Femur (tissue), 1 donor: ENCODE measurements around the gene ADAMTSL3.
A peak's percentile ranks its signal among the peaks of the same experiment; 100 is the strongest.
"Not testable (repeated sequence)": the region's sequence is repeated elsewhere in the genome, so short reads cannot be mapped to it uniquely, and the experiment has no call there.

Experiments
- DNase-seq: peaks from one replicate; pipeline ENCODE4 v3.0.0-alpha.2; 2017

ADAMTSL3 gene

GRCh38 chr15:83709811-83710210 is 55.9 kb downstream of the ADAMTSL3 start:
- no peak for DNase-seq

GRCh38 chr15:83710452-83710851 is 56.5 kb downstream of the ADAMTSL3 start:
- no peak for DNase-seq

- DNase-seq, result no peak
Measured at GRCh38 chr15:83711236-83711635, 57.3 kb downstream of the ADAMTSL3 start.

- DNase-seq, result no peak
Measured at GRCh38 chr15:83713242-83713641, 59.3 kb downstream of the ADAMTSL3 start.

GRCh38 chr15:83714939-83715628 is 61.2 kb downstream of the ADAMTSL3 start:
- no peak for DNase-seq

GRCh38 chr15:83716605-83717004 is 62.7 kb downstream of the ADAMTSL3 start:
- no peak for DNase-seq

GRCh38 chr15:83717010-83717409 is 63.1 kb downstream of the ADAMTSL3 start:
- DNase-seq, result no peak

GRCh38 chr15:83720468-83720867 is 66.5 kb downstream of the ADAMTSL3 start:
- DNase-seq, result no peak

- no peak for DNase-seq
Measured at GRCh38 chr15:83721031-83721430, 67.1 kb downstream of the ADAMTSL3 start.

GRCh38 chr15:83721981-83722380 is 68.1 kb downstream of the ADAMTSL3 start:
- DNase-seq, result no peak

- DNase-seq, result no peak
Measured at GRCh38 chr15:83723216-83723615, 69.3 kb downstream of the ADAMTSL3 start.

- DNase-seq, result no peak
Measured at GRCh38 chr15:83732196-83732595, 78.3 kb downstream of the ADAMTSL3 start.

- DNase-seq, result no peak
Measured at GRCh38 chr15:83732770-83733169, 78.8 kb downstream of the ADAMTSL3 start.

GRCh38 chr15:83733206-83733605 is 79.3 kb downstream of the ADAMTSL3 start:
- no peak for DNase-seq

GRCh38 chr15:83733691-83734090 is 79.8 kb downstream of the ADAMTSL3 start:
- no peak for DNase-seq

GRCh38 chr15:83734487-83734886 is 80.6 kb downstream of the ADAMTSL3 start:
- no peak for DNase-seq

GRCh38 chr15:83739629-83740028 is 85.7 kb downstream of the ADAMTSL3 start:
- DNase-seq, result no peak

GRCh38 chr15:83745771-83746170 is 91.8 kb downstream of the ADAMTSL3 start:
- no peak for DNase-seq

GRCh38 chr15:83746231-83746630 is 92.3 kb downstream of the ADAMTSL3 start:
- no peak for DNase-seq

- DNase-seq, result peak; percentile 68
Measured at GRCh38 chr15:83747050-83747717, 93.3 kb downstream of the ADAMTSL3 start.

GRCh38 chr15:83747718-83748110 is 93.8 kb downstream of the ADAMTSL3 start:
- no peak for DNase-seq

- DNase-seq, result no peak
Measured at GRCh38 chr15:83753872-83754493, 100.1 kb downstream of the ADAMTSL3 start.

- DNase-seq, result not testable (repeated sequence)
Measured at GRCh38 chr15:83757291-83757690, 103.4 kb downstream of the ADAMTSL3 start.

GRCh38 chr15:83762367-83762766 is 108.4 kb downstream of the ADAMTSL3 start:
- DNase-seq, result no peak
